ENCODE data around the gene PATJ. TPM values are rescaled to one million over a fixed set of nuclear protein-coding genes. Genes with fewer than 3 reads are reported as not detected.
"Not testable (repeated sequence)": the region's sequence is repeated elsewhere in the genome, so short reads cannot be mapped to it uniquely, and the experiment has no call there.

The PATJ gene
- total RNA-seq, 2 experiments from 2014 or later = 6.8 to 13.7 TPM

GRCh38 chr1:61931587-61932279 lies 189.5 kb downstream of the PATJ start:
- ATAC-seq (no peak), DNase-seq (no peak)
- Mint-ChIP-seq H3K36me3 (peaks cover 1% of the 10 kb centered on the region), H3K9me3 (ENCODE audit: low read depth) (no peaks in the 10 kb centered on the region), H3K4me1 (no peaks in the 10 kb centered on the region), H3K4me3 (no peak overlapping the region), H3K27ac (no peak overlapping the region), H3K27me3 (no peaks in the 10 kb centered on the region)
- CTCF ChIA-PET = no interaction called here

GRCh38 chr1:61935516-61935915 lies 193.2 kb downstream of the PATJ start:
- H3K4me3 Mint-ChIP-seq = no peak overlapping the region

GRCh38 chr1:61936839-61937238 lies 194.6 kb downstream of the PATJ start:
- no peaks in the 10 kb centered on the region for H3K27me3 Mint-ChIP-seq
- ATAC-seq (no peak), DNase-seq (no peak)
- H3K4me1 Mint-ChIP-seq = no peaks in the 10 kb centered on the region
- no peaks in the 10 kb centered on the region for H3K9me3 Mint-ChIP-seq (ENCODE audit: low read depth)
- CTCF ChIA-PET = no interaction called here
- H3K36me3 Mint-ChIP-seq = no peaks in the 10 kb centered on the region
- no peak overlapping the region for H3K27ac Mint-ChIP-seq
- no peak overlapping the region for H3K4me3 Mint-ChIP-seq

More at GRCh38 chr1:61935516-61935915, 193.2 kb downstream of the PATJ start:
- H3K36me3 Mint-ChIP-seq = peaks cover 1% of the 10 kb centered on the region
- ATAC-seq (no peak), DNase-seq (no peak)
- H3K27me3 Mint-ChIP-seq = no peaks in the 10 kb centered on the region
- no peak overlapping the region for H3K27ac Mint-ChIP-seq
- no peaks in the 10 kb centered on the region for H3K9me3 Mint-ChIP-seq (ENCODE audit: low read depth)
- no peaks in the 10 kb centered on the region for H3K4me1 Mint-ChIP-seq
- CTCF ChIA-PET = no interaction called here

GRCh38 chr1:61941794-61942193 lies 199.5 kb downstream of the PATJ start:
- H3K27me3 Mint-ChIP-seq = no peaks in the 10 kb centered on the region
- CTCF ChIA-PET = no interaction called here
- DNase-seq (no peak), ATAC-seq (no peak)
- H3K4me1 Mint-ChIP-seq = no peaks in the 10 kb centered on the region
- peaks cover 2% of the 10 kb centered on the region for H3K36me3 Mint-ChIP-seq
- H3K4me3 Mint-ChIP-seq = no peak overlapping the region
- no peak overlapping the region for H3K27ac Mint-ChIP-seq
- no peaks in the 10 kb centered on the region for H3K9me3 Mint-ChIP-seq (ENCODE audit: low read depth)

- ATAC-seq (no peak), DNase-seq (no peak)
- H3K27me3 Mint-ChIP-seq = no peaks in the 10 kb centered on the region
- H3K4me1 Mint-ChIP-seq = no peaks in the 10 kb centered on the region
- no peak overlapping the region for H3K4me3 Mint-ChIP-seq
- H3K27ac Mint-ChIP-seq = no peak overlapping the region
- CTCF ChIA-PET = no interaction called here
- no peaks in the 10 kb centered on the region for H3K9me3 Mint-ChIP-seq (ENCODE audit: low read depth)
- peaks cover 2% of the 10 kb centered on the region for H3K36me3 Mint-ChIP-seq
Measured at GRCh38 chr1:61942856-61943255, 200.6 kb downstream of the PATJ start.

- CTCF ChIA-PET; H3K27me3 Mint-ChIP-seq; H3K9me3 Mint-ChIP-seq (ENCODE audit: low read depth); H3K4me3 Mint-ChIP-seq; H3K27ac Mint-ChIP-seq; H3K4me1 Mint-ChIP-seq; ATAC-seq; H3K36me3 Mint-ChIP-seq; DNase-seq: not testable (repeated sequence)
Measured at GRCh38 chr1:61948685-61949084, 206.4 kb downstream of the PATJ start.

- Mint-ChIP-seq H3K4me3 (no peak overlapping the region), H3K36me3 (no peaks in the 10 kb centered on the region), H3K27ac (no peak overlapping the region), H3K4me1 (no peaks in the 10 kb centered on the region), H3K9me3 (ENCODE audit: low read depth) (no peaks in the 10 kb centered on the region), H3K27me3 (no peaks in the 10 kb centered on the region)
- CTCF ChIA-PET = interaction anchor here (1.3 kb wide), 1 partner anchor 9 kb away, joined by 4 read pairs; no protein-coding TSS in a partner anchor
- DNase-seq (no peak), ATAC-seq (no peak)
Measured at GRCh38 chr1:61950418-61950817, 208.1 kb downstream of the PATJ start.

- no peak overlapping the region for H3K27ac Mint-ChIP-seq
Measured at GRCh38 chr1:61951731-61952580, 209.7 kb downstream of the PATJ start.

GRCh38 chr1:61952675-61953074 lies 210.4 kb downstream of the PATJ start:
- H3K27ac Mint-ChIP-seq = no peak overlapping the region
- CTCF ChIA-PET = no interaction called here
- no peaks in the 10 kb centered on the region for H3K4me1 Mint-ChIP-seq
- no peak for DNase-seq
- no peaks in the 10 kb centered on the region for H3K9me3 Mint-ChIP-seq (ENCODE audit: low read depth)
- no peaks in the 10 kb centered on the region for H3K36me3 Mint-ChIP-seq
- H3K27me3 Mint-ChIP-seq = no peaks in the 10 kb centered on the region
- no peak overlapping the region for H3K4me3 Mint-ChIP-seq
- ATAC-seq = no peak

More at GRCh38 chr1:61951731-61952580, 209.7 kb downstream of the PATJ start:
- no peaks in the 10 kb centered on the region for H3K4me1 Mint-ChIP-seq
- H3K27me3 Mint-ChIP-seq = no peaks in the 10 kb centered on the region
- DNase-seq = no peak
- no peak overlapping the region for H3K4me3 Mint-ChIP-seq
- CTCF ChIA-PET = no interaction called here
- no peaks in the 10 kb centered on the region for H3K36me3 Mint-ChIP-seq
- H3K9me3 Mint-ChIP-seq (ENCODE audit: low read depth) = no peaks in the 10 kb centered on the region
- ATAC-seq = no peak

- Mint-ChIP-seq H3K4me1 (no peaks in the 10 kb centered on the region), H3K9me3 (ENCODE audit: low read depth) (no peaks in the 10 kb centered on the region), H3K4me3 (no peak overlapping the region), H3K27me3 (no peaks in the 10 kb centered on the region), H3K27ac (no peak overlapping the region), H3K36me3 (no peaks in the 10 kb centered on the region)
- ATAC-seq (no peak), DNase-seq (no peak)
- CTCF ChIA-PET = no interaction called here
Measured at GRCh38 chr1:61953076-61953789, 211.0 kb downstream of the PATJ start.

GRCh38 chr1:61953790-61954150 lies 211.5 kb downstream of the PATJ start:
- CTCF ChIA-PET = no interaction called here
- Mint-ChIP-seq H3K4me3 (no peak overlapping the region), H3K36me3 (no peaks in the 10 kb centered on the region), H3K27me3 (no peaks in the 10 kb centered on the region), H3K4me1 (no peaks in the 10 kb centered on the region), H3K27ac (no peak overlapping the region), H3K9me3 (ENCODE audit: low read depth) (no peaks in the 10 kb centered on the region)
- ATAC-seq (no peak), DNase-seq (no peak)

GRCh38 chr1:61955261-61955660 lies 213.0 kb downstream of the PATJ start:
- Mint-ChIP-seq H3K4me3 (no peak overlapping the region), H3K4me1 (no peaks in the 10 kb centered on the region), H3K27ac (no peak overlapping the region), H3K9me3 (ENCODE audit: low read depth) (no peaks in the 10 kb centered on the region), H3K27me3 (no peaks in the 10 kb centered on the region), H3K36me3 (no peaks in the 10 kb centered on the region)
- ATAC-seq (no peak), DNase-seq (no peak)
- CTCF ChIA-PET = no interaction called here

GRCh38 chr1:61956016-61956645 lies 213.9 kb downstream of the PATJ start:
- no peak overlapping the region for H3K27ac Mint-ChIP-seq
- no peak for DNase-seq
- no peak overlapping the region for H3K4me3 Mint-ChIP-seq
- H3K4me1 Mint-ChIP-seq = no peaks in the 10 kb centered on the region
- CTCF ChIA-PET = no interaction called here
- H3K9me3 Mint-ChIP-seq (ENCODE audit: low read depth) = no peaks in the 10 kb centered on the region
- no peaks in the 10 kb centered on the region for H3K36me3 Mint-ChIP-seq
- no peak for ATAC-seq
- no peaks in the 10 kb centered on the region for H3K27me3 Mint-ChIP-seq

Data from activated CD8-positive, alpha-beta memory T cell treated with anti-CD3 and anti-CD28 coated beads, Interleukin-2, amount 10 ng/mL, durations not matched to agents 7 days and 5 days (primary cell).